K562 (cell line): ENCODE results near the gene PPP1R12C. TPM values are rescaled to one million over a fixed set of nuclear protein-coding genes. Genes with fewer than 3 reads are reported as not detected.

Experiments used
- ATAC-seq: fragments of 200-7000 bp; cut with Tn5 transposase; 3 replicates; pipeline ENCODE4 v1.9.1; 2020; ENCODE audit warnings: moderate library complexity
- BruUV-seq: library from RNA; stranded (reverse); fragments of 400-500 nt; replicated peaks from 2 replicates; lab custom pipeline; 2021; lab: Mats Ljungman, UMichigan
- CTCF ChIA-PET: fragments of 300-600 bp; formaldehyde crosslinking; extraction: SDS; loops from one replicate; lab custom pipeline; 2021; ENCODE audit warnings: low intra/inter-chr PET ratio; lab: Yijun Ruan, JAX
- POLR2A ChIA-PET: fragments of 300-600, 350-650 bp; sonication (Branson Sonifier 250); formaldehyde crosslinking; extraction: SDS; loops from one replicate; lab custom pipeline; 2021; ENCODE audit warnings: antibody characterized with exemption, inconsistent platforms; lab: Yijun Ruan, JAX
- DNase-seq, 4 experiments: peaks; one replicate each; pipeline versions ENCODE4 v3.0.0 to v3.0.0-alpha.2; 2011 to 2018; ENCODE audit warnings: low spot score in 3 of 4, mixed read lengths in 3 of 4; ENCODE audit errors: extremely low read depth in 1 of 4
- FAIRE-seq: peaks from 2 replicates; lab custom pipeline; 2011; peaks lifted over from hg19 to GRCh38; lab: Jason Lieb, UNC
- H2AFZ ChIP-seq: 2 replicates; pipeline ENCODE4 v1.6.0; 2011; ENCODE audit warnings: low read depth, low read length, control low read depth, inconsistent platforms
- H3K27ac ChIP-seq: fragments of 200-600 bp; 3 replicates; pipeline ENCODE4 v1.8.0; 2011; ENCODE audit warnings: low read depth, mild to moderate bottlenecking, control low read depth, inconsistent platforms, low read length, moderate library complexity, mixed read lengths; ENCODE audit errors: extremely low read depth
- H3K27me3 ChIP-seq, 2 experiments: fragments of 300-600 bp in 1 of 2; 2 replicates in 1 of 2; 3 replicates in 1 of 2; pipeline versions ENCODE4 v1.6.0 to v1.8.0; 2011; ENCODE audit warnings: inconsistent platforms in 2 of 2, low read length in 2 of 2, mild to moderate bottlenecking in 1 of 2, mixed read lengths in 1 of 2, moderate library complexity in 1 of 2; ENCODE audit not compliant: control insufficient read depth in 2 of 2, insufficient read depth in 2 of 2
- H3K36me3 ChIP-seq: fragments of 300-600 bp; 3 replicates; pipeline ENCODE4 v1.8.0; 2011; ENCODE audit warnings: mild to moderate bottlenecking, low read length, inconsistent platforms; ENCODE audit not compliant: control insufficient read depth, insufficient read depth
- H3K4me1 ChIP-seq, 2 experiments: fragments of 200-600 bp in 1 of 2; replicated peaks in 1 of 2; 2 replicates in 1 of 2; 3 replicates in 1 of 2; pipeline versions ENCODE4 v1.5.1 to v1.8.0; 2011; ENCODE audit warnings: inconsistent platforms in 2 of 2, low read length in 2 of 2, mild to moderate bottlenecking in 1 of 2, mixed read lengths in 1 of 2, moderate library complexity in 1 of 2; ENCODE audit not compliant: control insufficient read depth in 2 of 2, insufficient read depth in 2 of 2
- H3K4me2 ChIP-seq: 2 replicates; pipeline ENCODE4 v1.6.1; 2011; ENCODE audit warnings: low read length, control low read depth, inconsistent platforms, mixed read lengths; ENCODE audit not compliant: insufficient read depth
- H3K4me3 ChIP-seq: fragments of 200-600 bp; sonication (generic), shearing (Covaris generic); 2 replicates; pipeline ENCODE4 v1.5.1; 2016; ENCODE audit warnings: control low read depth, inconsistent platforms
- H3K79me2 ChIP-seq: fragments of 200-600 bp; 3 replicates; pipeline ENCODE4 v1.8.0; 2011; ENCODE audit warnings: low read length, inconsistent platforms; ENCODE audit not compliant: control insufficient read depth, insufficient read depth
- H3K9ac ChIP-seq, 2 experiments: 2 replicates each; pipeline versions ENCODE4 v1.6.0 to v1.6.1; 2011; ENCODE audit warnings: low read depth in 2 of 2, low read length in 2 of 2, control low read depth in 1 of 2, inconsistent platforms in 1 of 2, mild to moderate bottlenecking in 1 of 2, mixed read lengths in 1 of 2; ENCODE audit not compliant: insufficient read depth in 1 of 2
- H3K9me1 ChIP-seq: one replicate; pipeline ENCODE4 v1.6.0; 2011; ENCODE audit warnings: inconsistent platforms, mild to moderate bottlenecking, low read length, moderate library complexity; ENCODE audit not compliant: control insufficient read depth, insufficient read depth
- H3K9me3 ChIP-seq: replicated peaks from 2 replicates; pipeline ENCODE4 v1.5.1; 2011; ENCODE audit warnings: low read depth, low read length, inconsistent platforms; ENCODE audit not compliant: control insufficient read depth, insufficient read depth
- H4K20me1 ChIP-seq: replicated peaks from 2 replicates; pipeline ENCODE4 v1.6.1; 2011; ENCODE audit warnings: low read length, inconsistent platforms, mixed read lengths; ENCODE audit not compliant: control insufficient read depth, insufficient read depth
- CREB3 ChIP-seq: fragments of 450-650 bp; conservative IDR thresholded peaks from 2 replicates; pipeline ENCODE4 v1.6.1; 2016; ENCODE audit warnings: missing genetic modification characterization, low read depth, mild to moderate bottlenecking, missing compliant biosample characterization, moderate library complexity
- GTF2F1 ChIP-seq: IDR thresholded peaks from 2 replicates; pipeline ENCODE4 v1.6.1; 2011; ENCODE audit warnings: low read depth, low read length, improper control_type of control experiment
- IFI16 ChIP-seq: fragments of 250-450 bp; sonication (Bioruptor Pico); IDR thresholded peaks from 2 replicates; pipeline ENCODE4 v2.1.2; 2022; ENCODE audit warnings: mild to moderate bottlenecking, inconsistent platforms
- TAF9B ChIP-seq: fragments of 450-650 bp; IDR thresholded peaks from 2 replicates; pipeline ENCODE4 v1.6.1; 2018; ENCODE audit warnings: mild to moderate bottlenecking; ENCODE audit not compliant: partially characterized antibody
- TEAD1 ChIP-seq, 2 experiments: fragments of 450-650 bp in 1 of 2; sonication (generic) in 1 of 2; formaldehyde crosslinking; IDR thresholded peaks; 2 replicates each; pipeline versions ENCODE4 v1.4.0 to v1.8.0; 2020 to 2022; ENCODE audit warnings: mild to moderate bottlenecking in 2 of 2, missing genetic modification reagents in 1 of 2
- TSHZ1 ChIP-seq: fragments of 250-450 bp; sonication (Bioruptor Pico); IDR thresholded peaks from 2 replicates; pipeline ENCODE4 v1.4.0; 2020; ENCODE audit warnings: mild to moderate bottlenecking, moderate library complexity
- ZNF212 ChIP-seq: fragments of 450-650 bp; formaldehyde crosslinking; IDR thresholded peaks from 2 replicates; pipeline ENCODE4 v1.4.0; 2020; ENCODE audit warnings: mild to moderate bottlenecking
- ZNF717 ChIP-seq: fragments of 250-450 bp; sonication (Bioruptor Pico); IDR thresholded peaks from 2 replicates; pipeline ENCODE4 v1.5.0; 2021
- WGBS: fragments of 100-300 bp; shearing (Covaris generic); methylation state at CpG from one replicate; pipeline ENCODE4 v1.1.6; 2016; ENCODE audit warnings: low coverage, mixed read lengths; ENCODE audit not compliant: insufficient coverage; ENCODE audit errors: missing lambda C conversion rate; 5-methylcytosine and 5-hydroxymethylcytosine counted together
- in situ Hi-C: fragments of 300-500 bp; cut with MboI; formaldehyde crosslinking; loops from 4 replicates; pipeline ENCODE4 v1.15.0; 2018; ENCODE audit warnings: inconsistent platforms, mixed read lengths
- intact Hi-C: fragments of 100-400 bp; cut with micrococcal nuclease; formaldehyde crosslinking; loops from 2 replicates; pipeline ENCODE4 v1.14.2; 2022
- polyA plus RNA-seq, 8 experiments: library from polyadenylated mRNA; depleted of rRNA in 4 of 8; stranded (reverse) in 5 of 8; unstranded in 3 of 8; fragments of >200 nt; fragmentation: Nextera tagmentation in 2 of 8; fragmentation: Illumina TruSeq in 1 of 8; extraction: Ambion mirVana in 2 of 8; extraction: Trizol in 1 of 8; gene quantifications; 2 replicates each; pipeline versions ENCODE4 v1.2.1 to v1.2.3, GENCODE V29; 2011 to 2014; ENCODE audit warnings: inconsistent platforms in 1 of 8, missing spikeins in 1 of 8
- total RNA-seq, 7 experiments: library from RNA; depleted of rRNA in 6 of 7; stranded (reverse); fragments of >200 nt in 6 of 7; fragmentation: Illumina TruSeq in 2 of 7; extraction: Trizol in 2 of 7; gene quantifications; 2 replicates each; pipeline versions ENCODE4 v1.2.1 to v1.2.3, GENCODE V29; 2011 to 2021; ENCODE audit warnings: low replicate concordance in 1 of 7
- TF ChIP-seq, protein P1 (sequence below): fragments of 250-450 bp; sonication (Bioruptor Pico); IDR thresholded peaks from 2 replicates; pipeline ENCODE4 v1.5.0; 2020; ENCODE audit warnings: mild to moderate bottlenecking, borderline replicate concordance

PPP1R12C gene
- total and polyA plus RNA-seq, 9 of the 15 experiments (the other 6 are each of a cell fraction or from before 2014, with no cell fraction given): 1.8 to 136 (median 33.7) TPM

GRCh38 chr19:55071129-55071502 is 46.3 kb downstream of the PPP1R12C start (continued):
- no peak for TF ChIP-seq TSHZ1

- POLR2A ChIA-PET: interaction anchor here (0.5 to 5.9 kb wide), 4 partner anchors 10 to 404 kb away, joined by 3 to 32 read pairs (median 3); no protein-coding TSS in a partner anchor
- TF ChIP-seq CREB3 (tag) (no peak), IFI16 (CRISPR knock-in tag) (no peak), TEAD1 (CRISPR knock-in tag; IDR thresholded peaks at IDR 0.05) (no peak), ZNF212 (CRISPR knock-in tag) (no peak), ZNF717 (CRISPR knock-in tag) (no peak), TAF9B (no peak), GTF2F1 (no peak)
- TF ChIP-seq, protein P1, sequence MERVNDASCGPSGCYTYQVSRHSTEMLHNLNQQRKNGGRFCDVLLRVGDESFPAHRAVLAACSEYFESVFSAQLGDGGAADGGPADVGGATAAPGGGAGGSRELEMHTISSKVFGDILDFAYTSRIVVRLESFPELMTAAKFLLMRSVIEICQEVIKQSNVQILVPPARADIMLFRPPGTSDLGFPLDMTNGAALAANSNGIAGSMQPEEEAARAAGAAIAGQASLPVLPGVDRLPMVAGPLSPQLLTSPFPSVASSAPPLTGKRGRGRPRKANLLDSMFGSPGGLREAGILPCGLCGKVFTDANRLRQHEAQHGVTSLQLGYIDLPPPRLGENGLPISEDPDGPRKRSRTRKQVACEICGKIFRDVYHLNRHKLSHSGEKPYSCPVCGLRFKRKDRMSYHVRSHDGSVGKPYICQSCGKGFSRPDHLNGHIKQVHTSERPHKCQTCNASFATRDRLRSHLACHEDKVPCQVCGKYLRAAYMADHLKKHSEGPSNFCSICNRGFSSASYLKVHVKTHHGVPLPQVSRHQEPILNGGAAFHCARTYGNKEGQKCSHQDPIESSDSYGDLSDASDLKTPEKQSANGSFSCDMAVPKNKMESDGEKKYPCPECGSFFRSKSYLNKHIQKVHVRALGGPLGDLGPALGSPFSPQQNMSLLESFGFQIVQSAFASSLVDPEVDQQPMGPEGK (CRISPR knock-in tag): no peak
Measured at GRCh38 chr19:55070466-55071128, 46.8 kb downstream of the PPP1R12C start.

More at GRCh38 chr19:55070466-55071128, 46.8 kb downstream of the PPP1R12C start:
- no peaks in the 10 kb centered on the region for H3K79me2 ChIP-seq
- H3K4me3 ChIP-seq: no peak overlapping the region
- DNase-seq: no peak
- no peaks in the 10 kb centered on the region for H3K9me3 ChIP-seq
- in situ Hi-C loops (no loop called here), intact Hi-C loops (no loop called here)
- 44% methylated on average over 9 of the region's 10 CpGs for whole genome bisulfite sequencing
- no peak overlapping the region for H3K27ac ChIP-seq
- BruUV-seq: no TSS peak
- no peak overlapping the region for H2AFZ ChIP-seq
- no peak overlapping the region; a peak in 1 of 4 replicates for H3K9ac ChIP-seq
- H3K4me2 ChIP-seq: no peak overlapping the region
- H4K20me1 ChIP-seq: no peaks in the 10 kb centered on the region
- H3K4me1 ChIP-seq: peaks cover 21% of the 10 kb centered on the region in 2 experiments
- no peak for ATAC-seq
- H3K9me1 ChIP-seq: no peaks in the 10 kb centered on the region
- CTCF ChIA-PET: no interaction called here
- peaks cover 8% of the 10 kb centered on the region in 2 experiments; a peak in 4 of 5 replicates for H3K27me3 ChIP-seq
- H3K36me3 ChIP-seq: no peaks in the 10 kb centered on the region
- FAIRE-seq: no peak
